ENCODE results near the gene NPTXR.
"Not testable (repeated sequence)": the region's sequence is repeated elsewhere in the genome, so short reads cannot be mapped to it uniquely, and the experiment has no call there.

NPTXR gene

GRCh38 chr22:38868286-38868721 lies 24.5 kb upstream of the NPTXR start:
- DNase-seq: no peak

GRCh38 chr22:38867471-38868285 lies 23.9 kb upstream of the NPTXR start:
- DNase-seq: no peak

GRCh38 chr22:38867124-38867455 lies 23.3 kb upstream of the NPTXR start:
- DNase-seq: no peak

GRCh38 chr22:38866399-38867123 lies 22.7 kb upstream of the NPTXR start:
- no peak for DNase-seq

- DNase-seq: no peak
Observed at GRCh38 chr22:38866024-38866398, 22.2 kb upstream of the NPTXR start.

GRCh38 chr22:38865201-38866023 lies 21.6 kb upstream of the NPTXR start:
- no peak for DNase-seq

GRCh38 chr22:38864361-38865191 lies 20.7 kb upstream of the NPTXR start:
- no peak for DNase-seq

- DNase-seq: no peak
Observed at GRCh38 chr22:38863531-38864131, 19.8 kb upstream of the NPTXR start.

GRCh38 chr22:38862375-38863329 lies 18.8 kb upstream of the NPTXR start:
- DNase-seq: no peak

- no peak for DNase-seq
Observed at GRCh38 chr22:38861927-38862326, 18.1 kb upstream of the NPTXR start.

GRCh38 chr22:38861170-38861876 lies 17.5 kb upstream of the NPTXR start:
- DNase-seq: no peak

- DNase-seq: no peak
Observed at GRCh38 chr22:38860283-38861169, 16.7 kb upstream of the NPTXR start.

GRCh38 chr22:38859581-38860282 lies 15.9 kb upstream of the NPTXR start:
- DNase-seq: no peak

- DNase-seq: no peak
Observed at GRCh38 chr22:38858492-38858891, 14.7 kb upstream of the NPTXR start.

- not testable (repeated sequence) for DNase-seq
Observed at GRCh38 chr22:38854476-38854875, 10.6 kb upstream of the NPTXR start.

GRCh38 chr22:38853883-38854282 lies 10.1 kb upstream of the NPTXR start:
- not testable (repeated sequence) for DNase-seq

GRCh38 chr22:38853196-38853651 lies 9.4 kb upstream of the NPTXR start:
- no peak for DNase-seq

- no peak for DNase-seq
Observed at GRCh38 chr22:38852522-38852921, 8.7 kb upstream of the NPTXR start.
